Measurements from ENCODE around the gene TOGARAM2. TPM values are rescaled to one million over a fixed set of nuclear protein-coding genes. Genes with fewer than 3 reads are reported as not detected.

The TOGARAM2 gene
- polyA plus RNA-seq, 6 donors from 2014 or later = 0.14 TPM; not detected in 5

DNA sequence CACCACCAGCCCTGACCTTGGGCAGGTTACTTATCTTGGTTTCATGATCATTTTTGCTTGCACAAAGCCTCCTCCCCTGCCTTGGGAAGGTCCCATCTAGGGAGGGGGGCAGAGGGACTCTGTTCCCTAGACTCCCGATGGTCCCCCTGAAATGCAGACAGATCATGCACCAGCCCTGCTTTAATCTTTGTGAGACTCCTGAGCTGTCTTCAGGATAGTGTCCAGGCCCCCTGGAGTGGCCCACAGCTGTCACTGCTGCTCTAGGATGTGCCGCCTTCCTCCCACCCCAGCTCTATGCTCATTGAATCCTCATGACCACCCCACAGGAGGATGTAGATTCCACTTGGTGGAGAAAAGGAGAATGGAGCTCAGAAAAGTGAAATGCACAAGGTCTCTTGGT lies 65.2 kb downstream of the TOGARAM2 start:
- ATAC-seq (ENCODE audit: low read depth in 2 of 2) (no peak), DNase-seq (no peak)
- H3K36me3 Mint-ChIP-seq = no peaks in the 10 kb centered on the region
- peaks cover 0 to 11% (median 0%) of the 10 kb centered on the region in 3 donors for H3K27me3 Mint-ChIP-seq
- no peak overlapping the region for H3K27ac Mint-ChIP-seq
- no peaks in the 10 kb centered on the region for H3K4me1 Mint-ChIP-seq
- no peaks in the 10 kb centered on the region for H3K9me3 Mint-ChIP-seq
- no peak overlapping the region for H3K4me3 Mint-ChIP-seq

DNA sequence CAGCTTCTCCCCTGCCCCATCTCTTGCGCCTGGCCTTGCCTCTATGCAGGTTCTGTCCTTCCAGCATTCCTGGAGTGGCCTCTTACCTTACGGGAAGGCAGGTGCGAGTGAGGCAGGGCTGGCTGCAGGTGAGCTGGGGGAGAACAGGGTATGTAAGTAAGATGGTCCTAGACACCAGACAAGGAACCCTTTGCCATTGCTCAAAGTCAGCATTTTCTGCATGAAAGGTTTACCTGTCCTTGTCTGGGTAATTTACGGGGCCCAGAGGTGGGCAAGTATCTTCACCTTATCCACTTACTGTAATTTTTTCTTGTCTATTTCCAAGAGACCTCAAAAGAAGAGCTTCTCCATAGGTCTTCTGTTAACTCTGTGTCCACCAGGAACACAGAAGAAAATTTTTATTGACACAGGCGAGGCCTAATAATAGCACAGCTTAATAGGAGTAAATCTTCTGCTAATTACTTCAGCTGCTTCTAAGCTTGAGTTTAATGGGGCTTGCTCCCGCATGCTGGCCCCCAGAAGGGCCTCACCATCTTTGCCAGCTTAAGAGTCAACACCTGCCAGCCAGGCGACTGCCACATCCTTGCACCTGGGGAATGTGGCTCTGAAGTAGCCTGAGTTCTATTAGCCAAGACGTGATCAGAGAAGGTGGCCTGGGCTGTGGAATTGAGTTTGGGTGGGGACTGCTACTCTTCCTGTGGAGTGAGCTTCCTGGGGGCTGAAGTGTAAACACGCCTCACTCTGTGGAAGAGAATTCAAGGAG lies 66.2 kb downstream of the TOGARAM2 start:
- no peak overlapping the region for H3K4me3 Mint-ChIP-seq
- peaks cover 0 to 11% (median under 1%) of the 10 kb centered on the region in 3 donors for H3K27me3 Mint-ChIP-seq
- H3K36me3 Mint-ChIP-seq = no peaks in the 10 kb centered on the region
- no peaks in the 10 kb centered on the region for H3K9me3 Mint-ChIP-seq
- no peak for DNase-seq
- no peak for ATAC-seq (ENCODE audit: low read depth in 2 of 2)
- no peak overlapping the region for H3K27ac Mint-ChIP-seq
- no peaks in the 10 kb centered on the region for H3K4me1 Mint-ChIP-seq

DNA sequence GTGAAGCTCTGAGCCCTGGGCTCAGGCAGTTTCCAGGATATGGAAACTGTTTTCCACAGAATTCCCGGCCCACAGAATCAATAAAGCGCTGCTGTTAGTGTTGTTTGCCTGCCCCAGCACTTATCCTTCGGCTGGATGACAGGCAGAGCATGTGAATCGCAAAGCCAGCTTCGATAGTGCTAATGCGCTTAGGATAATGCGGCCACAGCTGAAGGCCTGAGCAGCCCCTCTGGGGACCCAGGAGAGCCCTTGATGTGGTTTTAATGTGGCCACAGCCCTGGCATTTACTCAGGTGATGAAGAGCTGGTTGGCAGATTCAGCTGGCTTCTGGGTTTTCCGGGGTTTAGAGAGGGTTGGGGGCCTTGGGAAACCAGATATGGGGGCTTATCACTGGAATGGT lies 69.5 kb downstream of the TOGARAM2 start:
- H3K36me3 Mint-ChIP-seq = no peaks in the 10 kb centered on the region
- no peak overlapping the region for H3K4me3 Mint-ChIP-seq
- H3K27me3 Mint-ChIP-seq = peaks cover 0 to 11% (median 4%) of the 10 kb centered on the region in 3 donors
- no peak overlapping the region for H3K27ac Mint-ChIP-seq
- no peaks in the 10 kb centered on the region for H3K9me3 Mint-ChIP-seq
- H3K4me1 Mint-ChIP-seq = no peaks in the 10 kb centered on the region
- ATAC-seq (ENCODE audit: low read depth in 2 of 2) = no peak
- no peak for DNase-seq

DNA sequence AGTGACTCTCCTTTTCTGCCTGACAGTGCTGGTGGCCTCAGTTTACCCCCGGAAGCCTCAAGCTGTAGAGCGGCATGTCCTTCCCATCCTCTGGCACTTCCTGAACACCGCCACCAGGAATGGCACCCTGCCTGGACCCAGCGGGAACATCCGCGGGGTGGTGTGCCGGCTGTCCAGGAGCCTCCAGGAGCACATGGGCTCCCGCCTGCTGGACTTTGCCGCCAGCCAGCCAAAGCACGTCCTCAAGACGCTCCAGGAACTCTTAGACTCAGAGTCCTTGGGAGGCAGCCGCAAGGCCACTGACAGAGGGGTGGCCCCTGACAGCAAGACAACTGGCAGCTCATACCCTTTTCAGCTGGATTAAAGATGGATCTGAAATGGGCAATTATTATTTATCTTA lies 70.6 kb downstream of the TOGARAM2 start:
- H3K27me3 Mint-ChIP-seq = peaks cover 0 to 11% (median 4%) of the 10 kb centered on the region in 3 donors
- H3K4me3 Mint-ChIP-seq = no peak overlapping the region

DNA sequence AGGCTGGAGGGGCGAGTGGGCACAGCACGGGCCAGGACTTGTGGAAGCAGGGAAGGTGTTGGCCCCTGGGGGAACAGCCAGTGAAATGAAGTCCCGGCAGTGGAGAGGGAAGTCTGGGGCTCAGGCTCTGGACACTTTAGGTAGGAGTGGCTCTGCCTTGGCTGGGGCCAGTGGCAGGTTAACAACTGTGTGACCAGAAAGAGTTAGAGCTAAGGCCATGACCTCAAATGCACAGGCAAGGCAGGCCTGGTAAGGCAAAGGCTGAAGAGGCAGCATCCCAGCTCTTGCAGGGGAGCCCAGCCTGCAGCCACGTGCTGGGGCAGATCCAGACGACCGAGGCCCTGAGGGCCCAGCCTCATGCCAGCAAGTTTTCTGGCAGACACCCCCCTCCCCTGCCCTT lies 71.7 kb downstream of the TOGARAM2 start:
- DNase-seq = no peak
- Mint-ChIP-seq H3K4me1 (no peaks in the 10 kb centered on the region), H3K4me3 (peak overlapping the region in 1 of 8 donors; percentile 74), H3K27me3 (peaks cover 0 to 11% (median 4%) of the 10 kb centered on the region in 3 donors), H3K9me3 (no peaks in the 10 kb centered on the region), H3K36me3 (no peaks in the 10 kb centered on the region), H3K27ac (no peak overlapping the region)
- ATAC-seq (ENCODE audit: low read depth in 2 of 2) = no peak

More for the DNA sequence above, 70.6 kb downstream of the TOGARAM2 start:
- no peaks in the 10 kb centered on the region for H3K4me1 Mint-ChIP-seq
- ATAC-seq (ENCODE audit: low read depth in 2 of 2) (no peak), DNase-seq (no peak)
- no peaks in the 10 kb centered on the region for H3K36me3 Mint-ChIP-seq
- no peaks in the 10 kb centered on the region for H3K9me3 Mint-ChIP-seq
- no peak overlapping the region for H3K27ac Mint-ChIP-seq

DNA sequence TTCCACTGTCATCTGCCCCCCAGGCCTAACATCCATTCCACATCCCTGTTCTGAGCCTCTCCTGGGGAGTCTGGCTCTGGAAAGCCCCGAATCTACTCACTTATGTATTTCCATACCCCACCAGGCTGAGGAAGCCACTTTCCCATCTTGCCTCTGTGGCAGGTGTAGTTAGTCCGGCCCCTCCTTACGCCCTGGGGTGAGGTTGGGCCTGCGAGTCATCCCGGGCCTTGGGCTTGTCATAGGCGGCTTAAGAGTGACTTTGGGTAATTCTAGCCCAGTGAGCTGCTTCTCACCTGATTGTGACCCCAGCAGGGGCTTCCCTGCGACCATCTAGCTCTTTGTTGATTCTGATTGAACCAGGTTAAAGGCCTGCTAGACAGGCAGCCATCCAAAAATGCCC lies 72.1 kb downstream of the TOGARAM2 start:
- Mint-ChIP-seq H3K9me3 (no peaks in the 10 kb centered on the region), H3K4me1 (no peaks in the 10 kb centered on the region), H3K36me3 (no peaks in the 10 kb centered on the region), H3K27ac (no peak overlapping the region), H3K27me3 (peaks cover 0 to 11% (median 4%) of the 10 kb centered on the region in 3 donors), H3K4me3 (no peak overlapping the region)
- DNase-seq = no peak
- ATAC-seq (ENCODE audit: low read depth in 2 of 2) = no peak

DNA sequence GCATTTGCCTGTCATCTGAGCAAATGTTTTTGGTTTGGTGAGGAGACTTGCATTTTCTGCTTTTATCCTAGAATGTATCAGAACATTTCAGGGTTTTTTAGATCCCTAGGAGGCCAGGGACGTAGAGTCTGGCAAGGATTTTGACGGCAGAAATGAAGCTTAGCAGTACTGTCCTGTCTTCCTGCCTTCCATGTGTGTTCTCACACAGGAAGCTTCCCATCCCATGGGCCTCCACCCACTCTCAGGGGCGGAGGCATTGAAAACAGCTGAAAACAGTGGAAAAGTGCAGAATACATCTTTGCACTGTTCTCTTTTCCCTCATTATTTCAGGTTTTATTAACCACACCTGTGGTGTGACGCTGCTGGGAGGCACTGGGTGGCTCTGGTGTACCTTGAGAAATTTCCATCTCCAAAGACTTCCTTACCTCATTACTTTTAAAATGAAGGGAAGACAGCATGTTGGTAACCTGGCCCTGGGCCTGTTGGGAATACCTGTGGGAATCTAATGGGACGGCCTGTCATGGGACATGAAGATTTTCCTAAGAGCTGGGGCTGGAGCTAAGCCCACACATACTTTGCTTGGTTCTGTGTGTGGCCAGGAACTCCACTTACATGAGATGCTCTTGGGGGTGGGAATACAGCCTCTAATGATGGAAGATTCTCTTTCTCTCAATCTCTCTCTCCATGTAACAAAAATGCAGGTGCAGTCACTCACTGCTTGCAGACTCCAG lies 72.7 kb downstream of the TOGARAM2 start:
- ATAC-seq (ENCODE audit: low read depth in 2 of 2) (no peak), DNase-seq (no peak)
- Mint-ChIP-seq H3K36me3 (no peaks in the 10 kb centered on the region), H3K27ac (no peak overlapping the region), H3K9me3 (no peaks in the 10 kb centered on the region), H3K27me3 (peaks cover 0 to 11% (median 4%) of the 10 kb centered on the region in 3 donors), H3K4me1 (no peaks in the 10 kb centered on the region), H3K4me3 (no peak overlapping the region)

DNA sequence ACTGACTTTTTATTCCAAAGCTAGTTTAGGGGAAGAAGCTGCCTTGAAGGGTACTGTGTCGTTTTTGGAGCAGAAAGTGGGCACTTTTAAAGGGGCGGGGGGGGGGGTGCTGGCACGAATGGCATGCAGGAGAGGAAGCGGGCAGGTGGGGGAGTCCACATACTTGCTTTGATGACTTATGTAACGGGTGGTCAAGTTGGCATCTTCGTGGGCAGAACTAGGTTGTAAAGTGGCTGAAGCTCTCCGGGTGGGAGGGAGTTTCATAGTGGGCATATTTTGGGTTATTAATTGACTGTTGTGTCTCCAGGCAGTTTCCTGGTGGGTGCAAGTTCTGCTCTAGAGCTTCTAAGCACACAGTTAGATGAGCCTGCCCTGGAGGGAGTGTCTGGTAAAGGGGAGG lies 73.3 kb downstream of the TOGARAM2 start:
- peaks cover 0 to 11% (median 4%) of the 10 kb centered on the region in 3 donors for H3K27me3 Mint-ChIP-seq
- ATAC-seq (ENCODE audit: low read depth in 2 of 2) (no peak), DNase-seq (no peak)
- no peak overlapping the region for H3K4me3 Mint-ChIP-seq
- no peaks in the 10 kb centered on the region for H3K9me3 Mint-ChIP-seq
- no peaks in the 10 kb centered on the region for H3K4me1 Mint-ChIP-seq
- no peaks in the 10 kb centered on the region for H3K36me3 Mint-ChIP-seq
- no peak overlapping the region for H3K27ac Mint-ChIP-seq

DNA sequence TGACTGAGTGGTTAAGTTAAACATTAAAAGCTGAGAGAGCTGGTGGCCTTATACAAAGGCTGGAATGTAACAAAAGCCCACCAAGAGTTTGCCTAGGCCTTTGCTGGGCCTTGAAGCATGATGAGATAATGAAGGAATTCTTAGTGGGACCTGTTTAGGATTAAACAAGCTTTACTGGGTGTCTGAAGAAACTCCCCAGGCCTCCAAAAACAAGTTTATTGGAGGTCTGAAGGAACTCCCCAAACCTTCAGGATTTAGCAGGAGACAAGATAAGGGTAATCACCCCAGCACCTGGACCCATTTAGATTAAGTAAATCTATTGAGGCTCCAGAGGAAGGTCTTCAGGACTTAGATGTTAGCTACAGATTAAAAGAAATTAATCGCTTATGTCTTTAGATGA lies 74.5 kb downstream of the TOGARAM2 start:
- H3K27ac Mint-ChIP-seq = no peak overlapping the region
- H3K36me3 Mint-ChIP-seq = no peaks in the 10 kb centered on the region
- no peaks in the 10 kb centered on the region for H3K4me1 Mint-ChIP-seq
- DNase-seq (no peak), ATAC-seq (ENCODE audit: low read depth in 2 of 2) (no peak)
- peaks cover 0 to 5% (median 4%) of the 10 kb centered on the region in 3 donors for H3K27me3 Mint-ChIP-seq
- H3K9me3 Mint-ChIP-seq = no peaks in the 10 kb centered on the region
- no peak overlapping the region for H3K4me3 Mint-ChIP-seq

DNA sequence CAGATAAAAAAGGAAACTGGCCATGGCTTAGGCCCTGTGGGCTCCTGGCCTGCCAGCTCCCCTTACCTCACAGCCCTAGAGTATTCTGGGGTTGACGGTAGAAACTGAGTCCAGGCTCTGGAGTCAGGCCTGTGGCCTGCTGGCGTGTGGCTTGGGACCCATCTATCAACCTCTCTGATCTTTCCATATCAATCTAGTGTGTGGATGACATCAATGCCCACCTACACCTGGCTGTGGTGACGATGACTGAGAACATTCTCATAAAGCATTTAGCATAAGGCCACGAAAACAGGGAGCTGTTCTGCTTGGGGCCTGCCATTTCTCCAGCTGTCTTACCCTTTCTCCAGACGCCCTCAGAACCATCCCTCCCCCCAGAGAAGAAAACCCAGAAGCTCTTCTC lies 75.4 kb downstream of the TOGARAM2 start:
- Mint-ChIP-seq H3K4me3 (no peak overlapping the region), H3K27me3 (peaks cover 0 to 4% (median 0%) of the 10 kb centered on the region in 3 donors), H3K27ac (no peak overlapping the region), H3K36me3 (no peaks in the 10 kb centered on the region), H3K4me1 (no peaks in the 10 kb centered on the region), H3K9me3 (no peaks in the 10 kb centered on the region)
- DNase-seq (no peak), ATAC-seq (ENCODE audit: low read depth in 2 of 2) (no peak)

DNA sequence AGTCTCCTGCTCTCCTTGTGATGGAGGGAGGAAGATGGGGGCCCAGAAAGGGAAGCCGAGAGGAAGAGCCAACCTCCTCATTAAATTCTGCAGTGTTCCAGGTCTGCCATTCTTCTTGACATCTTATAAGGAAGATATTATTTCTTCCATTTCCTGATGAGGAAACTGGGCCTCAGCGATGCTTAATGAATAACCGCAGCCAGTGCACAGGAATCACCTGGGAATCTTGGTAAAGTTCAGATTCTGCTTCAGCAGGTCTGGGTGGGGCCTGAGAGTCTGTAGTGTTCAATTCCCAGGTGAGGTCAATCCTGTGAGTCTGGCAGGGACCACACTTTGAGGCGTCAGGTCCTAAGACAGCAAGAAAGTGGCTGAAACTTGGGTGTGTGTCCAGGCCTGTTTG lies 75.9 kb downstream of the TOGARAM2 start:
- H3K27ac Mint-ChIP-seq = no peak overlapping the region
- no peaks in the 10 kb centered on the region for H3K36me3 Mint-ChIP-seq
- no peak overlapping the region for H3K4me3 Mint-ChIP-seq

DNA sequence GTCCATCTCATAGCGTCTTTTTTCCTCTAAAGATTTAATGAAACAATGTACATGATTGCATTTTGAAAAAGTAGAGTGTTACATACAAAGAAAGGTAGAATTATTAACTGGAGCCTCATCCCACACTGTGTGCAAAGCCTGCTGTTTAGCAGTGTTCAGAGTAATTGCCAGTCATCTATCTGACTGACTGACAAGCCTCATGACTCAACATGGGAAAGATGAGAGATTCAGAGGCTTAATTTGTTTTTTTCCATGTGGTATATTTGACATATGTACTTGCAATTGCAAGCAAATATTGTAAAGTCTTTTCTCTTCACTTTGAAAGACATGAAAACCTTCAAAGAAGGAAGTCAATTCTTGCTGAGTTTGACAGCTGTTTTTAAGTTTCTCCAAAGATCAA lies 78.5 kb downstream of the TOGARAM2 start:
- DNase-seq = no peak
- H3K4me3 Mint-ChIP-seq = no peak overlapping the region
- no peak overlapping the region for H3K27ac Mint-ChIP-seq
- H3K27me3 Mint-ChIP-seq = no peaks in the 10 kb centered on the region
- H3K9me3 Mint-ChIP-seq = no peaks in the 10 kb centered on the region
- ATAC-seq (ENCODE audit: low read depth in 2 of 2) = no peak
- H3K4me1 Mint-ChIP-seq = no peaks in the 10 kb centered on the region
- H3K36me3 Mint-ChIP-seq = no peaks in the 10 kb centered on the region

More for the DNA sequence above, 75.9 kb downstream of the TOGARAM2 start:
- DNase-seq (no peak), ATAC-seq (ENCODE audit: low read depth in 2 of 2) (no peak)
- peaks cover 0 to 4% (median 0%) of the 10 kb centered on the region in 3 donors for H3K27me3 Mint-ChIP-seq
- H3K9me3 Mint-ChIP-seq = no peaks in the 10 kb centered on the region
- H3K4me1 Mint-ChIP-seq = no peaks in the 10 kb centered on the region

DNA sequence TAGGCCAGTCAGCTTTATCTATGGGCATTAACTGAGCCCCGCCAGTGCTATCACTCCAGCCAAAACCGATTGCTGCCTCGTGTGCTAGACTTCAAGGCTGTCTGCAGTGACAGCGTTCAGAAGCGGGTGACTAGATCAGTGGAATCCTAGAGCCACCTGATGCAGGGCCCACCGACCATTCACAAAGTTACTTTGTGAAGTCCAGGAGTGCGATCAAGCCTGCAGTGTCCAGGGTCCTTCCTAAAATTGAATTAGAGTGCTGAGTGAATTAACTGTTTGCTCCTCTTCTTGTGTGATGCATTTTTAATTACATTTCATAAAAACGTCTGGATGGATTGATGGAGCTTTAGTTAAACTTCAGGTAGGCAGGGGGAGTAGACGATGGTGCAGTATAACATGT lies 79.3 kb downstream of the TOGARAM2 start:
- Mint-ChIP-seq H3K27ac (no peak overlapping the region), H3K9me3 (no peaks in the 10 kb centered on the region), H3K36me3 (no peaks in the 10 kb centered on the region), H3K4me1 (no peaks in the 10 kb centered on the region), H3K27me3 (no peaks in the 10 kb centered on the region), H3K4me3 (no peak overlapping the region)
- DNase-seq (no peak), ATAC-seq (ENCODE audit: low read depth in 2 of 2) (no peak)

DNA sequence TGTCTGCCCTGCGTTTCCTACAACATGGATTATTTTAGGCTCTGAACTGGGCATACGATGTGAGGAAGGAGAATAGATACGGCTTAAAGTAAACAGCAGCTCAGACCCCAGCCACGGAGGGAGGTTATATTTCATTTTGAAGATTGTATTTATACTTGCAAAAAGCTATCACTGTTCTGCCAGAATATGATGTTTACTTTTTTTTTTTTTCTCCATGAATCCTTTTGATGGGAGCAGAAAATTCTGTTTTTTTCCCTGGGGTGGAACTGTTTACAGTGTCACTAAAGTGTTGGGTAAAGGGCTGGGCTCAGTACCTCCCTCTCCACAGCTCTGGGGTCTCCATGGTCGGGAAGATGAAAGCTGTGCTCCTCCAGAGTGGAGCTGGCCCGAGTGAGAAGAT lies 80.1 kb downstream of the TOGARAM2 start:
- DNase-seq = no peak
- no peak for ATAC-seq (ENCODE audit: low read depth in 2 of 2)
- Mint-ChIP-seq H3K4me1 (no peaks in the 10 kb centered on the region), H3K4me3 (no peak overlapping the region), H3K27ac (peak overlapping the region in 1 of 6 donors; percentile 22), H3K9me3 (no peaks in the 10 kb centered on the region), H3K36me3 (no peaks in the 10 kb centered on the region), H3K27me3 (no peaks in the 10 kb centered on the region)
